GM18508 (cell line): ENCODE measurements around the gene MRPS23.

Source experiments
- ATAC-seq: cut with Tn5 transposase; IDR thresholded peaks from one replicate; pipeline ENCODE4 v1.9.1; 2021; ENCODE audit warnings: moderate number of reproducible peaks; ENCODE audit not compliant: insufficient read depth, unreplicated experiment

Gene MRPS23

DNA sequence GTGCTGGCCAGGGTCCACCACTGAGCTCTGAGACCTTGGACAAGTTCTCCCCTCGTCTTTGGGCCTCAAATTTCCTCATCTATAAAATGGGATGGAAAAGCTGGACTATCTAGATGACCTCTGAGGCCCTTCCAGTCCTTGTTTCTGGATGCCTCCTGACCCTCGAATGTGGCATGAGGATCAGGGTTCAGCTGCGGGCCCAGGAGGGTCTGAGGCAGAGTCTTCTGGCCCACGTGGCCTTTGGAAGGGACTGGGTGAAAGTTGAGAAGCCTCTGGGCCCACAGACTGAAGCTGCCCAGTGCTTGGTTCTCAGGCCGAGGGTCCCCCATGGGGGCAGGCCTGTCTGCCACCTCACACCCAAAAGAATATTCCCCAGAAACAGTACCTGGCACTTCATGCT is 16.9 kb upstream of the MRPS23 start:
- no peak for ATAC-seq

DNA sequence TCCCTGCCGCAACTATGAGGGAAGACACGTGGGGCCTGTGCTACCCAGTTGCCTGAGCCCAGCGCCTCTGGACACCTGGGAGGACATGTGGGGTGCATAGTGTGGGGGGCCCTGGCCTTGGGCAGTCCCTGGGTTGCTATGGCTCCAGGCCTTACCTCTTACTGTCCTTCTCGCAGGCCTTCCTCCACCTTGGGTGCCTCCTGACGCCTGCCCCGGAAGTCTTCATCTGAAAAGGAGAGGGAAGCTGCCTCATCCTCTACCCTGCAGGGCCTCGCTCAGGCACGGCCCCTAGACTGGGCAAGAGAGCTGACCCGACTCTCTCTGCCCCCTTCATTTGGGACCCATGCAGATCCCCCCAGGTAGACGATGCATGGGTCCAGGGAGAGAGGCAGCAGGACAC is 16.5 kb upstream of the MRPS23 start:
- ATAC-seq: no peak

DNA sequence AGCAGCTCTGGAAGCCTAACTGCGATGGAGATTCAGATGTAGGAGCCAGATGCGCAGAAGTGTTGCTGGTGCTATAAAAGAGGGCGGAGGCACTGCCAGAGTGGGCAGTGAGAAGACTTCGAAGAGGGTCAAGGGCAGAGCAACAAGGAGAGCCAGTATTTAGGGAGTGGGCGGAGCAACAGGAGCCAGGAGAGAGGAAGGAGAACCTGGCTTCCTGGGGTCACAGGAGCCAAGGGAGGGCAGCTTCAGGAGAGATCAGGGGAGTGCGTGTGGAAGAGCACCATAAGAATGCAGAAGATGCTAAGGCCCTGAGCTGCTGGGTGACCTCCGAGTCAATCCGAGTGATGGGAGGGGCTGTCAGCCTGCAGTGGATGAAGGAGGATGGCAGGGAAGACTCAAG is 14.4 kb upstream of the MRPS23 start:
- no peak for ATAC-seq

DNA sequence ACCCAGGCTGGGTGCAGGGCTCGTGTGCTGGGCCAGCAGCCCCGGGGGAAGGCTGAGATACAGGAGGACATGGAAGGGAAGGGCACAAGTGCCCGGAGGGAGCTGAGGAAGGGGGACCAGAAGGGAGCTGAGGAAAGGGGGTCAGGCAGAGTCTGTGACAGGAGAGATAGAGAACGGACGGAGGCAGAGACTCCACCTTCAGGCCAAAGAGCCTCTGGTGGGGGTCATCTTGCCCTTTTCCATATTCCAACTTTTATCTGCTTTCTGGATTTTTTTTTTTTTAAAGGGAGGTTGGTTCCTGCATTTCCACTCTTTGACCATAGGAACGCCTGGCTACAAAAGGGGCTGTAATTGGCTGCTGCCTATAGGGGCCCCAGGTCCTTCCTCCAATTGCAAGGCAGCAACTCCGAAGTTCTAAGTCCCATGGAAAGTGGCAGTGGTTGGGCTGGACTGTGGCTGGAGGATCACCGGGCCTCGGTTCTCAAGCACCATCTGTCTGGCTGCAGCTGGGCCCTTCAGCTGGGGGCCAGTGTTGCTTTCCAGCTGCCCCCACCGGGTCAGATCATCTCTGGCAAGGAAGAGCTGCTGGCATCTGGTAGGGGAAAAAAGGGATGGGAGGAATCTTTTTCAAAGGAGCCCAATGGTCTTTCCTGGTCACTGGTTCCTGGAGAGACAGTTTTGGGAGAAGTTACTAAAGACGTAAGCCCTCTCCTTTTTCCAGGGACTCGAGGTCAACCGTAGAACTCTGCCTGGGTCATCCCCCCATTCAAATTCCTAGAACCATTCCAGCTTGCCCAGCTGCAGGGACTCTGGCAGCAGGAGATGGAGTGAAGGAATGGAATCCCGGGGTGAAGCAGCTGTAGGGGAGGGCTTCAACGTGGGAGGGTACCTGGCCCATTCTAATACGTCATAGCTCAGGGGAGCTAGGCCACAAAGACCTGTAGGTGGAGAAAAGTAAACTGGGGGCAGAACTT is 13.1 kb upstream of the MRPS23 start:
- no peak for ATAC-seq

DNA sequence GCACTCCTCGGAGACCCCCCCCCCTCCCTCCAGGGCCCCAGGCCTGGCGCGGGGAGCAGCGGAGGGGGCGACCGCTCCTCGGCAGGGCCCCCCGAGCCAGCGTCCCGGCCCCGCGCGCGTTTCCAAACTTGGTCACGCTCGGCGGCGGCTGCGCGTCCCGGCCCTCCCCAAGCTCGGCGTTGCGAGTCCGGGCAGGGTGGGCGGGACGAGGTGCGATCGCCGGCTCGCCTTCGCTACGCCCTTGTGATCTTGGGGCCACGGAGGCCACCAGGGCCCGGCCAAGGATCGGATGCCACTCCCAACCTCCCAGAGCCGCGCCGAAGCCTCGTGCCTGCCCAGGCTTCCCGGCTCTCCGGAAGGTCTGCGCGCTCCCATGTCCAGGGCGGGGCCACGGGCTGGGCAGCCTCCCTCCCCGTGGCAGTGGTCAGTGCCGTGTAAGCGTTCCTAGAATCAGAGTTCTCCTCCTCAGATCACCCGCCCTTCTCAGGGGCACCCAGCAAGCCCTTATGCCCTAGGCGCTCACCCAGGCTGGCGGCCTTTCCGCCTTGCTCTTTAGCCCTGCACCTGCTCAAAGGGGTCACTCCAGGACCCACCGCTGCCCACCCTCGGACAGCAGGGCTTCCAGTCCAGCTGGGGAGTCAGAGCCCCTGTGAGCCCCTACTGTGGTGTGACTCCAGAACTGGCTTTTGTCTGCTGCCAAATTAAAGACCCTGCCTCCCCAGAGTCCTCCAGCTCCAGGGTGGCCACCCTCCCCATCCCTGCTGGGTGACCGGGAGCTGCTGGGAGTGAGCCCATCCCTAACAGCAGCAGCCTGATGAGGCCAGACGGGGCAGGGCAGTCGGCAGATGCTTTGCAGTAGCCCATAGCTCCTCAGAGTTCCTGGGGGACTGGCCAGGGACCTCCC is 12.2 kb upstream of the MRPS23 start:
- ATAC-seq: no peak

DNA sequence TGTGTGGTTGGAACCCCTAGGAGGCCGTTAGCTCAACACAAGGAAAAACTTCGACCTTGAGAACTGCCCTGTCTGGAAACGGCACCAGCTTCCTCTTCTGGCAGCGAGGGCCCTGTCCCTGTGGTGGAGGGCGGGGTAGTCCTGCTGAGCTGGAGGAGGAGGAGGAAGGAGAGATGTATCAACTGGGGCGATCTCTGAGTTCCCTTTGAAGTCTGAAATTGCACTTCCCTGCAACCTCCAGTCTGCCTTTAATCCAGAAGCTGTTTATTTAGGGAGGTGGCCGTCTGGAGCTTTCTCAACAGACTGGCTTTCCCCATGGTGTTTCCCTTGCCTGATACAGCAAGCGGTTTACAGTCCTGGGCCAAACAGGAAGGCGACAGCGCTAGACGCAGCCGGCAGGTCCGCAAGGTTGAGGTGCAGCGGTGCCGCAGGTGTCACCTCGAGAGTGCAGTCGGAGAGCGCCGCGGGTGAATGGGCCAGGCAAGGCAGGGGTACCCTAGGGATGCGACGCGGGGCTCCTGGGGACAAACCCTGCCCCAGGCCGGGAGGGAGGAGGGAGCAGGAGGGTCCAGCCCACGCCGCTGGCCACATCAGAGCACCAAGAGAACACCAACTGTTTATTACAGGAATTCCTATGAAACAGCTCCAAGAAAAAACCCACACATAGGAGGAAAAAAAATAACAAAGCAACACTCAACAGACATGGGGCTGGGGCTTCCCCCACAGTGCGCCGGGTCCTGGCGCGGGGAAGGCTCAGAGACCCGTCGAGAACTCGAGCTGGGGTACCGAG is 11.4 kb upstream of the MRPS23 start:
- no peak for ATAC-seq

DNA sequence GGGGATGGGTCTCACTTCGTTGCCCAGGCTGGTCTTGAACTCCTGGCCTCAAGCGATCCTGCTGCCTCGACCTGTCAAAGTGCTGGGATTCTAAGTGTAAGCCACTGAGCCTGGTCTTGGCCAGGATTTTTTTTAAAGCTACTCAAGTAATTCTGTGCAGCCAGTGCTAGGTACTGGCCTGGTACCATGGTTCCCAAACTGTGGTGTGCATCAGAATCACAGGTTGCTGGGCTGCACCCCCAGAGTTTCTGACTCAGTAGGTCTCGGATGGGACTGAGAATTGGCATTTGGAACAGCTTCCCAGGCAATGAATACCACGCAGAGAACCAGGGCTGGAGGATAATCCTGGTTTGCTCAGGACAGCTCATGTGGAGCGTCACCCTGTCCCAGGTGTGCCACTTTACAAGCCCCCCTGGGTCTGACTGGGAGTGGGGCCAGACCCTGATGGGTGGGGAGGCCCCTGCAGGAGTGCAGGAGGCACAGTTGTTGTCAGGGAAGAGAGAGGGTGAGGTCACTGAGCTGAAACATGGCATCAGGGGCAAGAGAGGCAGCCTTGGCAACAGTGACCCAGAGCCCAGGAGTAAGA is 10.7 kb upstream of the MRPS23 start:
- no peak for ATAC-seq

DNA sequence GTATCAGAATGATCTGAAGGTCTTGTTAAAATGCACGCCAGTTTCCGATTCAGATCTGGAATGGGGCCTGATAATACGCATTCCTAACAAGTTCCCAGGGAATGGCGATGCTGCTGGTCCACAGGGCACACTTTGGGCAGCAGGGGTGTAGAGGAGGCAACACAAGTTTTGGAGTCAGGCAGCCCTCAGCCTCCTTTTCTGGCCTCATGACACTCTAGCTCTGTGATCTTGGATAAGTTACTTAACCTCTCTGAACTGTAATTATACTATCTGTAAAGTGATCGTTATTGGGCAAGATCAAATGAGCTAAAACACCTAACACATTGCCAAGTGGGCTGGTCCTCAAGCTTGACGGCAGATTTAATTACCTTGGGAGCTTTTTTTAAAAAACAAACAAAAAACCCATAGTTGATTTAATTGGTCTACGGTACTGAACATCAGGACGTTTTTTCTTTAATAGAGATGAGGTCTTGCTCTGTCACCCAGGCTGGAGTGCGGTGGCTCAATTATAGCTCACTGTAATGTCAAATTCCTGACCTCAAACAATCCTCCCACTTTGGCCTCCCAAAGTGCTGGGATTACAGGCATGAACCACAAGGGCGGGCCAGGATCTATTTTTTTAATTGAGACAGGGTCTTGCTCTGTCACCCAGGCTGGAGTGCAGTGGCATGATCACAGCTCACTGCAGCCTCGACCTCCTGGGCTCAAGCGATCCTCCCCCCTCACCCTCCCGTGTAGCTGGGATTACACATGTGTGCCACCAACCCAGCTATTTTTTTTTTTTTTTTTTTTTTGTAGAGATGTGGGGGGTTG is 10.0 kb upstream of the MRPS23 start:
- ATAC-seq: no peak

DNA sequence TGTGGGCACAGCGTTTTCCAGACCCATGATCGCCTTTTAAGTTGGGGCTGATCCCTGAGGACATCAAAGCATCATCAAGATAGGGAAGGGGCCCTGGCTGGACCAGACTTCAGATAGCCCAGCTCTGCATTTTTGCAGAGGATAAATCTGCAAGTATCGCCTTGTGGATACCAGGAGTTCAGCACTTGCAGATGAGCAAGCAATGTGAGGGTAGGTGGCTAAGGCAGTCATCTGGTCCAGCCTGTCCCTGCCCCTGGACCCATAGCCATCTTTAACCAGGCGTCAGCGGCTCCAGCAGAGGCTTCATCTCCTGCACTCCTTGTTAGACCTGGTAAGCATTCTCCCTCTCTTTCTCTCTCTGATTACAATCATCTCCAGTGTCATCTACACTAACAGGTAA is 9.0 kb upstream of the MRPS23 start:
- no peak for ATAC-seq

DNA sequence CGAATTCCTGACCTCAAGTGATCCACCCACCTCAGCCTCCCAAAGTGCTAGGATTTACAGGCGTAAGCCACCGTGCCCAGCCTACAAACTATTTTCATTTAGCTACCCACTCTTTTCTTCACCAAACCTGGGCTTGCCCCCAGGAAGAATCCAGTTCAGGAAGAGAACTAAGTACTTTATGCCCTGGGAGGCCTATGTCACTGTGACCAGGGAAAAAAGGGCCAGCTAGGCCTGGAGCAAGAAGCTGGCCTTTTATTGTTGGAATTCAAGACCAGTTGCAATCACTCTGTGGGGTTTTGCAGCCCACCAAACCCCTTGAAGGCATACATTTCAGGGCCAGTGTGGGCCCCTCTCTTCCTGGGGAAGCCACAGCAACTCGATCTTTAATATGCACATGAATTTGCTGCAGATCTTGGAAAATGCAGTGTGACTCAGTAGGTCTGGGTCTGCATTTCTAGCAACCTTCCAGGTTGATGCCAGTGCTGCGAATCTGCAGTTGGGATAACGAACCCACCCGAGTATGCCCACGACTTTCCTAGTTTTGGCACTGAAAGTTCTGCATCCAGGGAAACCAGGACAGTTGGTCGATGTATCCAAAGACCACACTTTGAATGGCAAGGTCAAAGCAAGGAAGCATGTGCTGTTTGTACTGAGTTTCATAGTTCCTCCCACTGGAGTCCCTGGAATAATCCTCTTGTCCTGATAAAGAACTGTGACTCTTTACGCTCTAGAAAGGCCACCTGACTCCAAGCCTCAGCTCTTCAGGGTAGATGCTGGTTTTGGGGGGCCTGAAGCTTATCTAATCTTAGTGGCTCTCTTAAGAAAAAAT is 7.2 kb upstream of the MRPS23 start:
- no peak for ATAC-seq

DNA sequence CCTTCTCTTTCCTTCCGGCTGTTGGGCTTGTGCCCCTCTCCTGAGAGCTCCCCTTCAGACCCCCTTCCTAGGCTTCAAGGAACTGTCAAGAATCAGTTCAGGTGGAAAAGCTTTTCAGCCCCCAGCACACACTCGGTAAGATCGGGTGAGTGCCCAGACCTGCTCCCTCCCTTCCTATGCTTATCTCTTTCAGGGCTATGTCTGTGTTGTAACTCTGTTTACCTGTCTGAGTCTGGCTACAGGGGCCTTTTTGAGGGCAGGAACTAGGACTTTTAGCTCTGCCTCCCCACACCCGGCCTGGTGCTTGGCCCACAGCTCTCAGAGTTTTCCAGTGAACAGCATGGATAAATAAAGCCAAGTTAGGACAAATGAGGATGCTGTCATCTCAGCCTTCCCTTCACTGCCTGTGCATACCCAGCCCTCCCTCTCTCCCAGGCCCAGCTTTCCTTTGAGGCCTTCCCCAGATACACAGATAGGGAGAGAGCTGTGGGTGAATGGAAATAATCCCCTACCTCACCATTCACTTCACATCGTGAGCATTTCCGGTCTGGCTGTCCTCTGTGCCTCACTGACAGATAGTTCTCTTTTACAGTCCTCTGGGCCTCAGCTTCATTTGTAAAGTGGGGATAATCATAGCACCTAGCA is 5.7 kb upstream of the MRPS23 start:
- no peak for ATAC-seq

DNA sequence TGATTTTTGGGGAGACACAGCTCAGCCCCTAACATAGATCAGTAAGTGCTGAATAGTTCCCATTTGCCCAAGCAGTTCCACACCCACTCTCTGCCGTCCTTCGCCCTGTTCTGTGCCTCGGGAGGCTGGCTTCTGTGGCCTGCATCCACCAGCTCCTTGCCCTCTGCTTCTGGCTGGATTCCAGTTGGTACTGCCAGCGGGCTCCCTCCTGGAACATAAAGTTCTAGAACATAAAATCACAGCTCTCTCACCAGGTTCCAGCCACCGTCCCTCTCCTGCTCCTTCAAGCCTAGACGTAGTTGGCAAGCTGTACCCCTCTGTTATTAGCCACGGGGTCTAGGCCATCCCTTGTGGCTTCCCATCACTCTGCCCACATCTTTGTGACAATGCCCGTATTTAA is 3.9 kb upstream of the MRPS23 start:
- no peak for ATAC-seq

DNA sequence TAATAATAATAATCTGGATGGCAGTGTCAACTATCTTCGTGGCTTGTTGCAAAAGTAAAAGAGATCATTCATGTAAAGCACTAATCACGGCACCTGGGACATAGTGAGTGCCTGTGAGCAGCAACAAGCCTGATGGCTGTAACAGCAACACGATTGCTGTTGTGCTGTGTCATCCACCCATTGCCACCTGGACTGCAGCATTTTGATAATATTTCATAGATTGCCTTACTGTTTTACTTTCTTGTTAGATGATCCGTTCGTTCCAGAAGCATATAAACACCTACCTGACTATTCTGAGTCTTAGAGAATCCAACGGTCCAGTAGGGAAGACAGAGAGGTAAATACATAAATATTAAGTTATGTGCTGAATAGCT is 3.1 kb upstream of the MRPS23 start:
- ATAC-seq: no peak

DNA sequence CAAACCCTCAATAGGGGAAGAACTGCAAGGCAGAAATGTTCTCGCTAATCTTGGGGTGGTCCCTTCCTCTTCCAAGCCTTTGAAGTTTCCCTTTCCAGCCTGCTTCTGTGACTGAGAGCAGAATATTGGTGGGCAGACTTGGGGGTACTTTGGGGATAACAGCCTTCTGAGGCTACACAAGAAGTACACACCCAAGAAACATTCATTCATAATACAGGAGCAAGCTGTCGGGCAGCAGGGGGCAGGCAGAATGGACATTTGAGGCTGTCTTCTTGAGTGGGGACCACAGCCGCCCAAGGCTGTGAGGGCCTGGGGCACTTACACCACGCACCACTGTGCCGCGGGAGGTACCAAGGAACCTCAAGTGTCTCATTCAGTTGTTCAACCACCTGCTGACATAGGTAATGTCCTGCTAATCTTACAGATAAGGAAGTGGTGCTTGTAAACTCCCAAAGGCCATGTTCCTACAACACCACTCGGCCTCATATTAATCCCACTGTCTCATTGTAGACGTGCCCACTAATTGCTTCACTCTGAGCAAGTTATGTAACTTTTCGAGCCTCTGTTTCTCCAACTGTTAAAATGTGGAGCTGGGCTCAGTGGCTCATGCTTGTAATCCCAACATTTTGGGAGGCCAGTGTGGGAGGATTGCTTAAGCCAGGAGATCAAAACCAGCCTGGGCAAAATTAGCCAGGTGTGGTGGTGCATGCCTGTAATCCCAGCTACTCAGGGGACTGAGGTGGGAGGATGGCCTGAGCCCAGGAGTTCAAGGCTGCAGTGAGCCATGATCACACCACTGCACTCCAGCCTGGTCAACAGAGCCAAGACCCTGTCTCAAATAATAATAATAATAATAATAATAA is 2.5 kb upstream of the MRPS23 start:
- ATAC-seq: no peak

DNA sequence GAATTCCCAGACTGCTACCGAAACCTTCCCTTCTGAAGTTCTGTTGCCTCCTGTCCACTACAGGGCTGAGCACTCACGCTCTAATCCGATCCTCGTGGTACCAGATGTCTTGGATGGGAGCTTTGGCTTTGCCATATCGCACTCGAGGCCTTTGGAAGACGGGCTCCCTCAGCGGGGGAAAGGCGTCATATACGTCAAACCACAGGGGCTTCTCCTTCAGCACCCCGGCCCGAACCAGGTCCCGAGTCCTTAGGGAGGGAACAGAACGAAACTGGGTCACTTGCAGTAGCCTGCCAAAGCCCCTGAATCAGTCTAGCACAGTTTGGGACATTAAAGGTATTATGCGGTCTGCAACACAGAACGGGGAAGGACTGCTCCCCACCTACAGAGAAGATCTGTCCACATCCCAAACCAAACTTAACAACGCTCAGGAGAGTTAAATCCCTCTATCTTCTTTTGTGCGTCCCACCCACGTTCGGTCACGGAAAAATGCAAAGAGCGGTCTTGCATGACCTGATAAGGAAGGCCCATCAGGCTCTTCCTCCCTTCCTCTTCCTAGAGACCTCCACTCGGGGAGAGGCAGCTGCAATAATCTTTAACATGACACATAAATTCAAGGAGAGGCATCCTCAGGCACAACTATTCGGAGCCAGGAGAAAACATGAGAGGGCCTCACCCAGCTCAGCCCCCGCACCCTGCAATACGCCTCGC is 526 bp downstream of the MRPS23 start:
- ATAC-seq: no peak
